ENCODE data around the gene TAGLN3. TPM values are rescaled to one million over a fixed set of nuclear protein-coding genes. Genes with fewer than 3 reads are reported as not detected.

The TAGLN3 gene
- polyA plus RNA-seq, 1 of the 3 experiments (the other 2 are of a cell fraction): 19.6 TPM

DNA sequence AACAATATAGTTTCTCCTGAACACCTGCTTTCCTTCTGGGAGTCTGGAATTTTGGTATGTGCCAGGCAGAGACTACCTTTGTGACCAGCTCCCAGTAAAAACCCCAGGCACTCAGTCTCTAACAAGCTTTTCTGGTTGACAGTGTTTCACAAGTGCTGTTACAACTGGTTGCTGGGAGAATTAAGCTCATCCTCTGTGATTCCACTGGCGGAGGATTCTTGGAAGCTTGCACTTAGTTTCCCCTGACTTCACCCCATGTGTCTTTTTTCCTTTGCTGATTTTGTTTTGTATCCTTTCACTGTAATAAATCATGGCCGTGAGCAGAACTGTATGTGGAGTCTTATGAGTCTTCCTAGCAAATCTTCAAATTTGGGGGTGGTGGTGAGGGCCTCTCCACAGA lies 5.7 kb upstream of the TAGLN3 start:
- 100% methylated on average over 2 of the region's 2 CpGs for WGBS (ENCODE audit: low lambda C conversion rate)
- Histone ChIP-seq H3K9me3 (no peaks in the 10 kb centered on the region), H3K36me3 (replicated peaks in 1 of 2; ENCODE audit: control insufficient read depth in 1 of 2, insufficient read depth in 2 of 2, low read length in 1 of 2) (peaks cover 24 to 28% of the 10 kb centered on the region in 2 experiments), H2AFZ (ENCODE audit: low read depth) (no peak overlapping the region), H4K20me1 (ENCODE audit: insufficient read depth) (no peaks in the 10 kb centered on the region), H3K4me2 (no peak overlapping the region), H3K9ac (no peak overlapping the region), H3K79me2 (ENCODE audit: insufficient read depth) (peaks cover 5% of the 10 kb centered on the region), H3K27me3 (ENCODE audit: insufficient read depth) (no peaks in the 10 kb centered on the region), H3K27ac (ENCODE audit: low read depth in 2 of 2, low read length in 1 of 2) (no peak overlapping the region), H3K4me1 (ENCODE audit: control insufficient read depth in 1 of 2, insufficient read depth in 2 of 2, low read depth in 1 of 2, low read length in 1 of 2) (peaks cover 0 to 5% of the 10 kb centered on the region in 2 experiments; a peak in 1 of 4 replicates), H3F3A (replicated peaks; ENCODE audit: insufficient read depth) (peaks cover 17% of the 10 kb centered on the region), H3K9me2 (no peaks in the 10 kb centered on the region), H3K4me3 (ENCODE audit: low read depth in 2 of 2, low read length in 1 of 2) (no peak overlapping the region)
- POLR2A ChIA-PET: no interaction called here
- CTCF ChIA-PET: interaction anchor here (2.4 to 14.5 kb wide), 4 partner anchors 8 to 51 kb away, joined by 5 to 165 read pairs (median 71); partner anchors contain the start of gene TAGLN3
- no peak for TF ChIP-seq YY1 (IDR thresholded peaks at IDR 0.05; ENCODE audit: low read depth)
- no peak for TF ChIP-seq REST (IDR thresholded peaks at IDR 0.05; ENCODE audit: low read depth, low read length)
- TF ChIP-seq, protein P1, sequence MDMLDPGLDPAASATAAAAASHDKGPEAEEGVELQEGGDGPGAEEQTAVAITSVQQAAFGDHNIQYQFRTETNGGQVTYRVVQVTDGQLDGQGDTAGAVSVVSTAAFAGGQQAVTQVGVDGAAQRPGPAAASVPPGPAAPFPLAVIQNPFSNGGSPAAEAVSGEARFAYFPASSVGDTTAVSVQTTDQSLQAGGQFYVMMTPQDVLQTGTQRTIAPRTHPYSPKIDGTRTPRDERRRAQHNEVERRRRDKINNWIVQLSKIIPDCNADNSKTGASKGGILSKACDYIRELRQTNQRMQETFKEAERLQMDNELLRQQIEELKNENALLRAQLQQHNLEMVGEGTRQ (IDR thresholded peaks at IDR 0.05; ENCODE audit: borderline replicate concordance, low read depth, low read length): no peak
- TF ChIP-seq RAD21 (IDR thresholded peaks at IDR 0.05; ENCODE audit: low read length): no peak
- no peak for TF ChIP-seq ZBTB33 (IDR thresholded peaks at IDR 0.05; ENCODE audit: borderline replicate concordance, low read depth)
- no peak for TF ChIP-seq RFX5 (IDR thresholded peaks at IDR 0.05; ENCODE audit: low read length)
- TF ChIP-seq SIN3A (IDR thresholded peaks at IDR 0.05; ENCODE audit: borderline replicate concordance, low read depth, low read length): no peak
- no peak for TF ChIP-seq NFIC (IDR thresholded peaks at IDR 0.05; ENCODE audit: borderline replicate concordance)
- no peak for TF ChIP-seq EZH2phosphoT487 (IDR thresholded peaks at IDR 0.05; ENCODE audit: borderline replicate concordance, low read depth)
- TF ChIP-seq FOXJ3 (CRISPR knock-in tag; IDR thresholded peaks at IDR 0.05): no peak
- TF ChIP-seq TEAD4 (IDR thresholded peaks at IDR 0.05; ENCODE audit: borderline replicate concordance, insufficient read depth): no peak
- TF ChIP-seq CHD2 (IDR thresholded peaks at IDR 0.05; ENCODE audit: low read length, partially characterized antibody): no peak
- DNase-seq: no peak

Measured in SK-N-SH (cell line).